Panc1 (cell line): ENCODE results near the gene SRP68.

ENCODE experiments used
- CTCF ChIP-seq: fragments of 450-650 bp; IDR thresholded peaks from 2 replicates; pipeline ENCODE4 v1.5.1; 2017; ENCODE audit warnings: mild to moderate bottlenecking
- POLR2AphosphoS5 ChIP-seq: IDR thresholded peaks from 2 replicates; pipeline ENCODE4 v1.6.1; 2012; ENCODE audit warnings: mild to moderate bottlenecking, low read depth, low read length, moderate library complexity
- REST ChIP-seq, 2 experiments: IDR thresholded peaks; 2 replicates each; pipeline ENCODE4 v1.6.1; 2011 to 2012; ENCODE audit warnings: low read depth in 2 of 2, control low read depth in 1 of 2, low read length in 1 of 2, mild to moderate bottlenecking in 1 of 2, moderate library complexity in 1 of 2; ENCODE audit not compliant: insufficient read depth in 1 of 2
- TCF7L2 ChIP-seq: IDR thresholded peaks from 2 replicates; pipeline ENCODE4 v1.6.1; 2011; ENCODE audit warnings: mild to moderate bottlenecking, low read depth, low read length, inconsistent platforms

- TF ChIP-seq CTCF, result no peak
- no peak for TF ChIP-seq REST (IDR thresholded peaks at IDR 0.05; ENCODE audit: insufficient read depth in 1 of 2, low read depth in 2 of 2, low read length in 1 of 2)
- no peak for TF ChIP-seq POLR2AphosphoS5
- TF ChIP-seq TCF7L2, result no peak
Measured at GRCh38 chr17:76003915-76004314, 68.4 kb downstream of the SRP68 start.
